GM21786 (cell line): ENCODE results near the gene FLII.

Source experiments
- ATAC-seq: cut with Tn5 transposase; IDR thresholded peaks from one replicate; pipeline ENCODE4 v1.9.1; 2021; ENCODE audit not compliant: unreplicated experiment

The FLII gene

GRCh38 chr17:18245038-18245776 lies 13.3 kb downstream of the FLII start:
- no peak for ATAC-seq

DNA sequence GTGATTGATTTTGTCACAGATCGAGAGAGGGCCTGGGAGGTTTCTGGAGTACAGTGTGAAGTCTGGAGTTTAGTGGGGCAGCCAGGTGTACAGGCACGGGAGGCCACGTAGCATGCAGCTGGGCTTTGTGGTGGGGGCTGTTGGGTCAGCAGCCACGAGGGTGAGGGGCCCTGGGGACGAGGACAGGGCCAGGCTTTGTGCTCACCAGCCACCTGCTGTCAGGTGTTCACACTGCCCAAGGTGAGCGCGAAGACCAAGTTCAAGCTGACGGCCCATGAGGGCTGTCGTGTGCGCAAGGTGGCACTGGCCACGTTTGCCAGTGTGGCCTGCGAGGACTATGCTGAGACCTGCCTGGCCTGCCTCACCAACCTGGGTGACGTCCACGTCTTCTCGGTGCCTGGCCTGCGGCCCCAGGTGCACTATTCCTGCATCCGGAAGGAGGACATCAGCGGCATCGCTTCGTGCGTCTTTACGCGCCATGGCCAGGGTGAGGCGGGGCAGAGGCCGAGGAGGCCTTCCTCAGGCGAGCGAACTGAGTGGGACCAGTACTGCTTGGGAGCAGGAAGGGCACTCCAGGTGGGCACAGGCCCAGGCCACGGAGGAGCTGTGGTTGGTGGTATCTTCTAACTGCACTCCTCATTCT lies 17.2 kb downstream of the FLII start:
- no peak for ATAC-seq

DNA sequence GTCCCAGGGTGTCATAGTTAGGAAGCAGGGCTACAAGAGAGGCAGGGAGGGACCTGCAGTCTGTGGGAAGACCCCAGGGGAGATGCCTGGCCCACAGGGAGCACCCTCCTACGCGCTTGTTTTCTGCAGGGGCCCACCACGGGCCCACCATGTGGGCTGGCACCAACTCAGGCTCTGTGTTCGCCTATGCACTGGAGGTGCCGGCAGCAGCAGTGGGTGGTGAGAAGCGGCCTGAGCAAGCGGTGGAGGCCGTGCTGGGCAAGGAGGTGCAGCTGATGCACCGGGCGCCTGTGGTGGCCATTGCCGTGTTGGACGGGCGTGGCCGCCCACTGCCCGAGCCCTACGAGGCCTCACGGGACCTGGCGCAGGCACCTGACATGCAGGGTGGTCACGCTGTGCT lies 18.1 kb downstream of the FLII start:
- no peak for ATAC-seq

GRCh38 chr17:18238299-18238698 lies 20.2 kb downstream of the FLII start:
- no peak for ATAC-seq

DNA sequence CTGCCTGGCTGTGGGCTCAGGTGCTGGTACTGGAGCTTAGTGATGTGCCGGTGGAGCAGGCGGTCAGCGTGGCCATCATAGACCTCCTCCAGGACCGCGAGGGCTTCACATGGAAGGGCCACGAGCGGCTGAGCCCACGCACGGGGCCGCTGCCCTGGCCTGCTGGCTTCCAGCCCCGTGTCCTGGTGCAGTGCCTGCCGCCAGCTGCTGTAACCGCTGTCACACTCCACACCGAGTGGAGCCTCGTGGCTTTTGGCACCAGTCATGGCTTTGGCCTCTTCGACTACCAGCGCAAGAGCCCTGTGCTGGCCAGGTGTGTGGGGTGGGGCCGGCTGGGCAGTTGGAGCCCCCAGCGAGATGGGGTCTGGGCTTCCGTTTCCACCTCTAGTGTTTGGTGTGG lies 21.1 kb downstream of the FLII start:
- no peak for ATAC-seq

DNA sequence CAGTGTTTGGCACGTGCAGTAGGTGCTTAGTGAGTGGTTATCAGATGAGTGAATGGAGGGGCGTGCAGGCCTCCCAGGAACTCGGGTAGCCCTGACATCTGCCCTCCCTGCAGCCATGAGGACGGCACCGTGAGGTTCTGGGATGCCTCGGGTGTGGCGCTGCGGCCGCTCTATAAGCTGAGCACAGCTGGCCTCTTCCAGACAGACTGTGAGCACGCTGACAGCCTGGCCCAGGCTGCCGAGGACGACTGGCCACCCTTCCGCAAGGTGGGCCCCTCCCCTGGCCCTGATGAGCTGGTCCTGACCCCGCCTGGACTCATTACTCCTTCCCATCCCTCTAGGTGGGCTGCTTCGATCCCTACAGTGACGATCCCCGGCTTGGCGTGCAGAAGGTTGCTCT lies 22.0 kb downstream of the FLII start:
- no peak for ATAC-seq

GRCh38 chr17:18235743-18236256 lies 22.7 kb downstream of the FLII start:
- ATAC-seq, result no peak

GRCh38 chr17:18234853-18235380 lies 23.6 kb downstream of the FLII start:
- no peak for ATAC-seq

- no peak for ATAC-seq
Measured at GRCh38 chr17:18233803-18234518, 24.6 kb downstream of the FLII start.

DNA sequence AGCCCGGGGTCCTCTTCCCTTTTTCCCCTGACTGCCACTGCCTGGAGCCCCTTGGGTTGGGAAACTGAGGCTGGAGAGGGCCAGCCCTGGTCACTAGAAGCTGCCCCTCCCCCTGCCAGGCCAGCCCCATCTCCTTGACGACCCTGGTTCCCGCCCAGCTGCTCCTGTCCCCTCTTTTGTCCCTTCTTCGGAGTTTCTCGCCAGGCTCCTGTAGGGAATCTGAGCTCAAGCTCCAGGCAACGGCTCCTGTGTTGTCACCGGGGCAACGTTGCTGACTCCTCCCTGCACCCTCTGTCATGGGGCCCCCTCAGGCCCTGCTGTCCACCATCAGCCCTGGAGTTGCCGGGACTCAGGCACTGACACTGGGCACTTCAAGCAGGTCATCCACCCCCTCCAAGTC lies 27.4 kb downstream of the FLII start:
- no peak for ATAC-seq

DNA sequence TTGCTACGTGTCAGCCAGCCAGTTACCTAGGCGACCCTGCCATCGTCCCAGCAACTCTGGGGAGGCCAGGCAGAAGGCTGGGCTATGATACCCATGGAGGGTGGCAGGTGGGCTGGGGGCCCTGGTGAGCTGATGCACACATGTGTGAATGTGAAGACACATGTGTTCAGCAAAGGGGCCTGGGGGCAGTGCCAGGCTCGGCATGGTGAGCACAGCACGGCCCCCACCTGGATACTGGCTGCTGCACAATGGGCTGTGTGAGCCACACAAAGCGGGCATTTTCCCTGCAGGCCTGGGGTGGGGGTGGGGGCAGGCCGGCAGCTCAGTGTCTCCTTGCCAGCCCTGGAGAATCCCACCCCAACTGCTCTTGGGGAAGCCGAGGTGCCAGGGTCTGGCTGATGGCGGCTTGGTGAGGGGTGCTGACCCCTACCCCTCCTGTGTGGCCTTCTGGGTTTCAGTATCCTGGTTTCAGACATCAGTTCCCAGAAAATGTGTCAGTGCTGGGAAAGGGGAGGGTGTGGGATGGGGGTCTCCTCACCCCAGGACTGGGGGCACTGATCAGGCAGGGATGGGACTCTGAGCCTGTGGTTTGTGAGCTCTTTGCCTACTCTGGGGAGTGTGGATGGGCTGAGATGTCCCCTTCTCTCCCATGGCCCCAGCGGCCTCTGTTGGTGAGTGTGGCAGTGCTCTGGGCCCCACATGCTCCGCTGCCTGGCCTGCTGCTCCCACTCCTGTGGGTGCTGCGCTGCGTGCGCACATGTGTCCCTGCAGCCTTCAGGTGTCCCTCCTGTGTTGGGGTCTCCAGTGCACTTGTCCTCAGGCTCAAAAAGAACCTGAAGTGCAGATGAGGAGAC lies 28.0 kb downstream of the FLII start:
- ATAC-seq, result no peak

DNA sequence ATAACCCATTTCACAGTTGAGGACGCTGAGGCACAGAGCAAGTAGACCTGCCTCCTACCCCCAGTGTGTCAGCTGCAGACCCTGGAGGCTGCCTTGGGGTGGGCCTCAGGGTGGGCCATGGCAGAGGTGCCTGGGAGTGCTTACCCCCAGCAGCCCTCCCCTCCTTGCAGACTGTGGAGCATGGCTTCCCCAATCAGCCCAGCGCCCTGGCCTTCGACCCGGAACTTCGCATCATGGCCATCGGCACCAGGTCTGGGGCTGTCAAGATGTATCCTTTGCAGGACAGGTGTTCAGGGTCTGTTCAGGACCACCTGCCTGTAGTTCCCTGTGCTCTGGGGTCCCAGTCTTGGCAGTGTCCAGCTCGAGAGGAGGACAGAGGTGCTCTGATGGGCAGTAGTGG lies 28.8 kb downstream of the FLII start:
- ATAC-seq, result no peak

GRCh38 chr17:18229254-18229653 lies 29.3 kb downstream of the FLII start:
- ATAC-seq, result no peak

DNA sequence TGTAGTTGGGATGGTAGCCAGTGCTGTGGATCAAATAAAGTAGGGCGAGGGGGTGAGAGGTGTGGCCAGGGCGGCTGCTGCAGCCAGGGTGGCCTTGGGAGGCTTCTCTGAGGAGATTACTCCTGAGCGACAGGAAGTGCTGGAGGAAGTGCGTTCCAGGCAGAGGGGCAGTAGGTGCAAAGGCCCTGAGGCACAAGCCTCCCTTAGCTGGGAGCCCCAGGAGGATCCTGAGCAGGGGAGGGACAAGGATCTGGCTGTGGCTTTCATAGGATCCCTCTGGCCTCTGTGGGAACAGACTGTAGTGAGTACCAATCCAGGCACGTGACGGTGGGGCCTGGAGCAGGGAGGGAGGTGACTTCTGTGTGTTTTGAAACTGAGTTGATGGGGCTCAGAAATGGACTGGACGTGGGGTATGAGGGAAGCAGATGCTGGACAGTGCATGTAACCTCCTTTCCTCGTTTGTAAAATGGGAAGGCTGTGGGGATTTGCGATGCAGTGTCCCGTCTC lies 30.3 kb downstream of the FLII start:
- no peak for ATAC-seq

DNA sequence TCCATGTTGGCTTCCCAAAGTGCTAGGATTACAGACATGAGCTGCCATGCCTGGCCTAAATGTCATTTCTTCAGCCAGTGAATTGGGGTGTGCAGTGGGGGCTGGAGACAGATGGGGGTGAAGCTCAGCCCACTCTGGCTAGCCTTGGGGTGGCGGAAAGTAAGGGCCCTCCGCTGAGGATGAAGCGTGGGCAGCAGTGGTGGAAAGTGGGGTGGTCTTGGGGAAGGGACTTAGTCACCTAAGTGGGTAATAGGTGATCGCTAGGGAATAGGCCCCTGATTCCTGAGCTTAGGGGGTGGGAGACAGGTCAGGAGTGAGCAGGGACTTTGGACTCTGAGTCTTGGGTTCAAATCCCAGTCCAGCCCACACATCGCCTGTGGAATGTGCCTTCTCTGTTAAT lies 30.9 kb downstream of the FLII start:
- ATAC-seq, result no peak

DNA sequence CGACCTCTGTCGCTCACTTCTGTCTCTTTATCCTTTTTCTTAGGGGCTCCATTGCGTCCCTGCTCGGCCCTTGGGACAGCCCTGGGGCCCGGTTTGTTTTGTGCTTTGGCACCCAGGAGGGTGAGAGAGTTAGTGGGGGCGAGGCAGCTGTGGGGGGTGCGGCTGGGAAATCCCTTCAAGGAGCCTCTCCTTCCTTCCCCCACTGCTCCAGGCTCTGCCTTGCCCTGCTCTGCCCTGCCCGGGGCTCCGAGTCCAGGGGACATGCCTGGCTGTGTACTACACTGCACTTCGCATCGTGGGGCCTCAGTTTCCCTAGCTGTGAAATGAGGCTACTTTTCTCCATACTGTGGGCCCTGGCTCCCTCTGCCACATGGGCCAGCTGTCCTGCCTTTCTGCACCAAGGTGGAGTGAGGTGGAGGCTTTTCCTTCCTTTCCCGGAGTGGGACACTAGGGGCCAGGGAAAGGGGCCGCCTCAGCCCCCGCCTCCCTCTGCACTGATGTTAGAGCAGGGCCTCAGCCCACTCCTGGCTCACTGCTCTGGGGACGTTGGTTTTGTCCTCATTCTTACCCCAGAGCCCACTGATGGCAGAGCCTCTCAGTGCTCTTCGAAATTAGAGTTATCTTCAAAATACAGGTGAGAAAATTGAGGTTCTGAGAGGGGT lies 32.1 kb downstream of the FLII start:
- ATAC-seq, result no peak

GRCh38 chr17:18225642-18226283 lies 32.8 kb downstream of the FLII start:
- ATAC-seq, result peak; percentile 15

GRCh38 chr17:18225121-18225641 lies 33.4 kb downstream of the FLII start, which contains the start of gene LLGL1:
TSS of gene LLGL1 (plus strand) at chr17:18225635. CDS start at chr17:18225683, 48 bp downstream.
- ATAC-seq, result peak; percentile 73
